NCI-H128 (cell line): Measurements from ENCODE around the gene HHIPL2.

ENCODE experiments used
- DNase-seq: peaks from one replicate; lab custom pipeline; 2025; ENCODE audit not compliant: unreplicated experiment; lab: John Stamatoyannopoulos, UW

HHIPL2 gene

GRCh38 chr1:222547944-222548671, at the start of gene HHIPL2:
TSS of gene HHIPL2 (minus strand) at chr1:222548104. CDS start at chr1:222548044, 60 bp downstream.
- no peak for DNase-seq

- no peak for DNase-seq
These were observed 48.8 kb upstream of the HHIPL2 start for GRCh38 chr1:222596696-222597095.

GRCh38 chr1:222594789-222595188, 46.9 kb upstream of the HHIPL2 start:
- no peak for DNase-seq

GRCh38 chr1:222592171-222592570, 44.3 kb upstream of the HHIPL2 start:
- DNase-seq = no peak

DNA sequence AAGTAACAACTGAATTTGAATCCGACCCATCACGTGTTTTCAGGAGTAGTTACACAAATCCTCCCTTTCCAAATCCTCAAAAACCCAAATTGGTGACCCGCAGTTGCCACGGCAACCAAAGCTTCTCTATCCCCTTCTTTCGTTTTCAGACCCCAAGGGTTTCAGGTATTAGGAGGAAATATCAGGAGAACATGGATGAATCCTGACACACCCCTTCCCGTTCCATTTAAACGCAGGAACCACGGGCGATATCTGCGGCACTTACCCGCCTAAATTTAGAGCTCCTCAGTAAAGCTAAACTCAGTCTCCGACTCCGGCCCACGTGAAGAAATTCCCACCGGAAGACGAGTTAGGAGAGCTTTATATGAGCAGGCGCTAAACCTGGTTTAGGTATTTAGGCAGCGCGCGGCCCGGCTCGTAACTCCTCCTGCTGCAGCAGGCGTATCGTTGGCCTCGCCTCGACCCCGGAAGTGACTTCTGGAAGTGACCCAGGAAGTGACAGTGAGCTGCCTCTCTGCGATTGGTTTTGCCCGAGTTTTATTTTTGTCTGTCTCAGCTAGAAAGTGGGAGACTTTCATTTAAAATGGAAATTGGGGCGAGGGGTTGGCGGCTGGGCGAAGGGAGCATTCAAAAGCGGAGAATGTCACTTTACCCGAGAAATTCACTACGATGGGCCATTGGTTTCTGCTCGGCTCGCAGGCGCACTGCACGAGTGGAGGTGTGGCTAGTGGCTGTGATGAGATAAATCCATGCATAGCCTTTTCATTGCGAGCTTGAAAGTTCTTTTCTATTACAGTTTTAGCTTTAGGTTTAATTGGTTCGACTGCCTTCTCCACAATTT, 41.8 kb upstream of the HHIPL2 start, which contains the start of gene TAF1A:
Gene TAF1A, minus strand, starts transcription at position 472 of the 841 bp plus-strand sequence.
- peak; percentile 58 for DNase-seq

DNA sequence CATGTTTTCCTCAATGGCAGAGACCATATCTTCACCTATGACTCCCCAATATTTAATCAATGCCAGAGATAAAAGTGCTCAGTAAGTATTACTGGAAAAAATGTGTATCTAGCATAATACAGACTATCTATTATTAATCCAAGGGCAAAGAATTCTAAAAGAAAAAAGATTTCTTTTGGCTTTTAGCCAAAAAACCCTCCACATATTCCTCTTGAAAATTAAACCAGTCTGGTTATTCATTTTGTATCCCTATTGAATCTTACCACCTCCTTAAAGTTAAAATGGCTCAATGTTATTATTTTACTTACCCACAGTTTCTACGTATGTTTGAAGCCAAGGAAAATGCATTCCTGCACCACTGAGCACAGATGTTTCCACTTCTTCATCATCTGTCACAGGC, 40.2 kb upstream of the HHIPL2 start:
- DNase-seq = no peak

- no peak for DNase-seq
These were observed 38.9 kb upstream of the HHIPL2 start for GRCh38 chr1:222586842-222587241.

DNA sequence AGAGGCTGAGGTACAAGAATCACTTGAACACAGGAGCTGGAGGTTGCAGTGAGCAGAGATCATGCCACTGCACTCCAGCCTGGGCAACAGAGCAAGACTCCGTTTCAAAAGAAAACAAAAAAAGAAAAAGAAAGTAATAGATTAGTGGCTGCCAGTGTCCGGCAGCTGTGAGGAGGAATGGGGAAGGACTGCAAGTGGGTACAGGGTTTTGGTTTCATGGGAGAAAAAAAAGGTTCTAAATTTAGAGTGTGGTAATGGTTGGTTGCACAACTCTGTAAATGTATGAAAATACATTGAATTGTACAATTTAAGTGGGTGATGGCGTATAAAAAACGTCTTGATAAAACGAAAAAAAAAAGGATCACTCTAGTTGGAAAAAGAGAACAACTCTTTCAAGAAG, 35.2 kb upstream of the HHIPL2 start:
- DNase-seq = no peak

DNA sequence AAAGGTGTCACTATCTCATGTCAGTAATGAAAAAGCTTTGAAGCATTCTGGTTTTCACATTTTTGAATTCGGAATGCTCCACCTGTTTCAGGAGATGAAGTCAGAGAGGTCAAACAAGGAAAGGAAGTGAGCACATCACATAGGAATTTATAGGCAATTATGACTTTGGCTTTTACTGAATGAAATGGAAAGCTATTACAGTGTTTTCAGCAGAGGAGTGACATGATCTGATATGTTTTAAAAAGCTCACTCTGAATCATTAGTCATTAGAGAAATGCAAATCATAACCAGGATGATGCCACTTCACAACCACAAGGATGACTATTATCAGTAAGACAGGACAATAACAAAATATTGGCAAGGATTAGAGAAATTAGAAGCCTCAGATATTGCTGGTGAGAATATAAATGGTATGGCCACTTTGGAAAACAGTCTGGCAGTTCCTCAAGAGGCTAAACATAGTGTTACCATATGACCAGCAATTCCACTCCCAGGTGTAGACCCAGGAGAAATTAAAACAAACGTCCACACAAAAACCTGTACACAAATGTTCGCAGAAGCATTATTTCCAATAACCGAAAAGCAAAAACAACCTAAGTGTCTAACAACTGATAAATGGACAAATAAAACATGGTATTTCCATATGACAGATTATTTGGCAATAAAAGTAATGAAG, 34.3 kb upstream of the HHIPL2 start:
- DNase-seq = no peak

DNA sequence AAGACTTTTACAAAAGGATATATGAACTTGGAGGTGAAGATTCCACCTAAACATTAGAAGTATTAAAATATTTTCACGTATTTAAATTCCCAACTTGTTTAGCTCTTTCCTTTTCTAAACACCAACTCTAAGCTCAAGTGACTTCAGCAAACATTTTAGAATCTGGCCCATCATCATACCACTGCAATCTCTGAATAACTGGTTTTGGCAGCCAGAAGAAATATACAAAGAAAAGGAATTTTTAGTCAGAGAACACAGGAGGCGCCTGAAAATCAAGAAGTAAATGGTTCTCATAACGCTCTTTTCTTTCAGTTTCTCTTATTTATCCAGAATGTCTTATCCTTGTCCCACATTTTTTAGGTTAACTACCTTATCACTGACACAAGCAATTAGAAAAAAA, 31.4 kb upstream of the HHIPL2 start:
- no peak for DNase-seq

DNA sequence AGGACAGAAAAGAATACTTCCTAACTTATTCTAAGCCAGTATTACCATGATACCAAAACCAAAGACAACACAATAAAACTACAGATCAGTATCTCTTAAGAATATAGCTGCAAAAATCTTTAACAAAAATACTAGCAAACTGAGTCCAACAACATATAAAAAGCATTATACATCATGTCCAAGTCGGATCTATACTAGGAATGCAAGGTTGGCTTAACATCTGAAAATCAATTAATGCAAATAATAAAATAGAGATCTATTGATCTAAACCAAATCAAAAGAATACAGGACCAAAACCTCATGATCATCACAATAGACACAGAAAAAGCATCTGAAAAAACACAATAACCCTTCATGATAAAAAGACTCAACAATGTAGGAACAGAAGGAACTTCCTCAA, 22.9 kb upstream of the HHIPL2 start:
- DNase-seq = no peak

DNA sequence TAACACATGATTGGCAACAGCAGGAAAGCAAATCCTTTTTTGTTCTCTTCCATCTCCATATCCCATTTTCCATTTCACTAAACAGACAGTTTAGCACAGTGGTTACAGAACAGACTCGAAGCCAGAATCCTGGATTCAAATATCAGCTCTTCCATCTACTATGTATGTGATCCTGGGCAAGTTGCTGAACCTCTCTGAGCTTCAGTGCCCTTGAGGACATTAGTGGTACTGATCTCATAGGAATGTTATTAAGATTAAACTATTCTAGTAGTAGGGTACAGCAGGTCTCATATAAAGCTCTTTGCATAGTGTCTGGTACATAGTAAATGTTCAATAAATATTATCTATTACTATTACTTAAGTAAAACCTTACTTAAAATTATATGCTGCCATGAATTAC, 13.8 kb upstream of the HHIPL2 start:
- no peak for DNase-seq

- no peak for DNase-seq
These were observed 9.7 kb upstream of the HHIPL2 start for GRCh38 chr1:222557574-222557973.

DNA sequence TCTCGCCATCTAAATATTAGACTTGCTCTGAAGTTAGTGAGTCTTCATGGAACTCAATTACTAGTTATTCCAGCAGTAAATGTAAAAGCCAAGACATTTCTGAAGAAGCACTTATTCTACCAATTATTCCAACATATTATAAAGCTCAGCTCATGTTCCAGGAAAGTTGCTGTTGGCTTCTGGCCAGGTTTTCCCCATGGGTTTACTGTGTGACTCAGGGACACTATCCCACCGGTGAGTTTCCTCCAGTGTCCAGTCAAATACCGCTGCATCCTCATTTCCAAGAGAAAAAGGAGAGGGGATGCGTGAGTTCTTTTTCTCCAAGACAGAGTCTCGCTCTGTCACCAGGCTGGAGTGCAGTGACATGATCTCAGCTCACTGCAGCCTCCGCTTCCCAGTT, 9.2 kb upstream of the HHIPL2 start:
- no peak for DNase-seq

DNA sequence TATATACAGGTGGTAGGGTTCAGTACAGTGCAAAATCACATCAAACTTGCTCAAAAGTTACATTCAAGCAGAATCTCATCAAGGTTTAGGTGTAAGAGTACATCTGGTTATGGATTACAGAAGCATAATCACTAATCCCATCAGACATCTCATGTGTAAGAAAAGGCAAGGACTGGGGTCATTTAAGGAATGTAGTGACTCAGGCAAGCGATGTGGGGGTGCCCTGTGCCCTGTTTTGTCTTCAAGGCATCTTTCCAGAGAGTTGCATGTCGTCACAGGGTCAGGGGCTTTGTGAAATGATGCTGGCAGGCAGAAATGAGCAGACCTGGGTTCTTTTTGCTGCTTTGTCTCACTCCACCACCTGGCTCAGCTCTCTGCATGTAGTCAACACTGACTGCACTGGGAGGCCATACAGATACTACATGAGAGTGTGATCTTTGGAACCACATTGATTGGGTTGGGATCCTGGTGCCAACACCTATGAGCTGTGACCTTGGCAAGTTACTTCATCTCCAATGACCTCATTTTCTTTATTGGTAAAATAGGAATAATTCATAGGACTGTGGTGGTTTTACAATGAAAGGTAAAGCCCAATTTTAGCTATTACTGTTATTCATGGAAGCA, 8.2 kb upstream of the HHIPL2 start:
- DNase-seq = no peak

- DNase-seq = no peak
These were observed 6.3 kb upstream of the HHIPL2 start for GRCh38 chr1:222554177-222554576.

- no peak for DNase-seq
These were observed 5.0 kb upstream of the HHIPL2 start for GRCh38 chr1:222552882-222553281.

GRCh38 chr1:222547260-222547614, 667 bp downstream of the HHIPL2 start:
- no peak for DNase-seq

- no peak for DNase-seq
These were observed 1.2 kb downstream of the HHIPL2 start for GRCh38 chr1:222546548-222547259.

DNA sequence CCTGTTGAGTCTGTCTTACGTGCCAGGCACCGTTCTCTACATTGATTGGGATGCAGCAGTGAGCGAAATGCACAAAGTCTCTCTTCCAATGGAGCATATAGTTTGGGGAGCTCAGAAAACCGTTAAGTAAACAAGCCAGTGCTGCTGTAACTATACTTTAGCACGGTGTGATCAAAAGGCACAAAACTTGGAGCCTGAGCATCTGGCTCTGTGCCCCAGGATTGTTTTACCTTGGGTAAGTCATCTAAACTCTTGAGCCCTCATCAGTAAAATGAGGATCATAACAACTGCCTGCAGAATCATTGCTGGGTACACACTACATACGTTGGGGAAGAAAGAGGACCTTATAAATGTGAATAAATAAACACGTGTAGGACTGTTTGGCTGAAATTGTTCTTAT, 1.8 kb downstream of the HHIPL2 start:
- no peak for DNase-seq

GRCh38 chr1:222543817-222544216, 4.1 kb downstream of the HHIPL2 start:
- no peak for DNase-seq
